ENCODE measurements around the gene SCP2. TPM values are rescaled to one million over a fixed set of nuclear protein-coding genes. Genes with fewer than 3 reads are reported as not detected.
"Not testable (repeated sequence)": the region's sequence is repeated elsewhere in the genome, so short reads cannot be mapped to it uniquely, and the experiment has no call there.

The SCP2 gene
- total and polyA plus RNA-seq, 7 donors = 49.3 to 96.9 (median 88.3) TPM

DNA sequence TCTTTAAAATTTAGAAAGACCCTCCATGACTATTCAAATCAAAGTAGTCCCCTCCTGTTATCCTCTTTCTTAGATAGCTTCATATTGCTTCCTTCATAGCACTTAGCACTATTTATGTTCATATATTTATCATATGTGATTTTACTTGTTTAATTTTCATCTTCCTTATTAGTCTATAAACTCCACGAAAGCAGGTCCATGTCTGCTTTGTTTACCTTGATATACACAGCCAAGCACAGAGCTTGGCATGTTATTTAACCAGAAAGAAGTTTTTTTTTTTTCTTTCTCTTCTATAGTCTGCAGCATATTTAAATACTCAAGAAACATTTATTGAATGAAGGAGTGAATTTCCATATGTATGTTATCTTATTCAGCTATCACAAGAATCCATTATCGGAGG is 36.0 kb downstream of the SCP2 start:
- WGBS, 3 donors = 80 to 90% (median 85%) methylated on average over 2 of the region's 2 CpGs
- H3K27me3 ChIP-seq (ENCODE audit: insufficient read depth in 3 of 3, low read length in 2 of 3) = no peaks in the 10 kb centered on the region
- TF ChIP-seq CTCF (IDR thresholded peaks at IDR 0.05) = no peak
- intact Hi-C loops (cut with DNase I) = no loop called here
- no peaks in the 10 kb centered on the region for H3K4me1 ChIP-seq
- H3K4me3 ChIP-seq = no peak overlapping the region
- ATAC-seq (no peak), DNase-seq (no peak)
- H3K27ac ChIP-seq = no peak overlapping the region
- H3K9me3 ChIP-seq = no peaks in the 10 kb centered on the region
- peaks cover 0 to 70% of the 10 kb centered on the region in 2 donors for H3K36me3 ChIP-seq (ENCODE audit: insufficient read depth in 1 of 2, low read depth in 1 of 2)

DNA sequence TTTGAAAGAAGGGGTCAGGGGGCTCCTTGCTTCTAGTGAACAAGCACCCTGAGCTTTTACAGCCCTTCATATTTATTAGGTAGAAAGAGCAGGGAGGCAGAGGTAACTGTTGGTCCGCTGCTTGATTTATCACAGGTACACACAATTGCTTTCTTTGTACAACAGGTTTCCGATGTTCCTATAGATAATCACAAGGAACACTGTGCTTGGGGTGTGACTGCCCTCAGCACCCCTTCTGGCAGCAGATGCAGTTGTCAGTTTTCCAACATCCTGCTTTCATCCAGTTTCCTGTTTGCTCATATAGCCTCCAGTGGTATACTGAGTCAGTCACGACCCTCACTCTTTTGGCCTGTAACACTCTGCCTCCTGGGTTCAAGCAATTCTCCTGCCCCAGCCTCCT is 40.6 kb downstream of the SCP2 start:
- Histone ChIP-seq H3K9me3 (no peaks in the 10 kb centered on the region), H3K4me1 (no peaks in the 10 kb centered on the region), H3K36me3 (ENCODE audit: insufficient read depth in 1 of 2, low read depth in 1 of 2) (peaks cover 0 to 64% of the 10 kb centered on the region in 2 donors), H3K27me3 (ENCODE audit: insufficient read depth in 3 of 3, low read length in 2 of 3) (no peaks in the 10 kb centered on the region), H3K4me3 (no peak overlapping the region), H3K27ac (no peak overlapping the region)
- TF ChIP-seq CTCF (IDR thresholded peaks at IDR 0.05) = no peak
- WGBS, 3 donors = 84 to 95% (median 93%) methylated on average over 3 of the region's 3 CpGs
- intact Hi-C loops (cut with DNase I) = no loop called here
- no peak for ATAC-seq
- DNase-seq = no peak

GRCh38 chr1:52969234-52969633 is 42.2 kb downstream of the SCP2 start:
- intact Hi-C loops (cut with DNase I); H3K27ac ChIP-seq; H3K9me3 ChIP-seq; ATAC-seq; H3K27me3 ChIP-seq (ENCODE audit: insufficient read depth in 3 of 3, low read length in 2 of 3); DNase-seq; H3K4me1 ChIP-seq; H3K4me3 ChIP-seq: not testable (repeated sequence)
- H3K36me3 ChIP-seq (ENCODE audit: insufficient read depth in 1 of 2, low read depth in 1 of 2) = peaks cover 0 to 49% of the 10 kb centered on the region in 2 donors
- 92 to 100% (median 93%) methylated on average over 2 of the region's 2 CpGs for WGBS, 3 donors

DNA sequence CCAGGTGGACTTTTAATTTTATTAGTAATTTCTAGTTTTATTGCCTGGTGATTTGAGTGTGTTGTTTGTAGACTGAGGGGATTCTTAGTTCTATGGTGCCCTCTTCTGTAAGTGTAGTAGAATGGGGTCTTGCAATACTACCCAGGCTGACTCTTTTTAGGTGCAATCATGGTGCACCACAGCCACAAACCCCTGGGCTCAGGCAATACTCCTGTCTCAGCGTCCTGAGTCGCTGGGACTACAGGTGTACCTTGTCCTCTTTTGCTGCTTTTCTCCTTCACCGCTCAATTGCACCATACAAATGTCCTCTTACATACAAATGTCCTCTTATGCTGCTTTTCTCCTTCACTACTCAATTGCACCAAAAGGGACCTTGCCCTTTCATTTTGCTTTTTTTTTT is 43.1 kb downstream of the SCP2 start:
- WGBS, 3 donors = 61 to 68% (median 67%) methylated on average over 3 of the region's 3 CpGs
- H3K27me3 ChIP-seq (ENCODE audit: insufficient read depth in 3 of 3, low read length in 2 of 3) = no peaks in the 10 kb centered on the region
- no peaks in the 10 kb centered on the region for H3K4me1 ChIP-seq
- TF ChIP-seq CTCF (IDR thresholded peaks at IDR 0.05) = peak; percentile 15
- peaks cover 0 to 44% of the 10 kb centered on the region in 2 donors for H3K36me3 ChIP-seq (ENCODE audit: insufficient read depth in 1 of 2, low read depth in 1 of 2)
- intact Hi-C loops (cut with DNase I) = no loop called here
- H3K9me3 ChIP-seq = no peaks in the 10 kb centered on the region
- no peak overlapping the region for H3K4me3 ChIP-seq
- no peak overlapping the region for H3K27ac ChIP-seq
- DNase-seq = no peak
- peak in 1 of 4 donors; percentile 66 for ATAC-seq

DNA sequence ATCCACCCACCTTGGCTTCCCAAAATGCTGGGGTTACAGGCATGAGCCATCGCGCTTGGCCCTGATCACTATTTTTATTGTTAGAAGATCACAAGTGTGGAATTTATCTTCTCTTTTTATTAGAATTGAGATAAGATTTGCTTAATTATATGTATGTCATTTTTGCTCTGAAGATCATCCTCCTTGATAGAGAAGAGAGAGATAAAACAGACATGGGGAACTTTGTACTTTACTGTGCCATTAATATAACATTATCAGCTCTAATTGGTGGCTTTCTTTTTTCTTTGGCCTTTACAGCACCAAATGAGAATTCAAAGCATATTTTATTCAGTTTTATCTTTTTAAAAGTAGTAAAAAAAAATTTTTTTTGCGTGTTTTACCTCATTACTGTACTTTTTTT is 46.8 kb downstream of the SCP2 start:
- ATAC-seq (no peak), DNase-seq (no peak)
- Histone ChIP-seq H3K9me3 (no peaks in the 10 kb centered on the region), H3K36me3 (ENCODE audit: insufficient read depth in 1 of 2, low read depth in 1 of 2) (peaks cover 0 to 54% of the 10 kb centered on the region in 2 donors), H3K4me1 (no peaks in the 10 kb centered on the region), H3K4me3 (no peak overlapping the region), H3K27ac (no peak overlapping the region), H3K27me3 (ENCODE audit: insufficient read depth in 3 of 3, low read length in 2 of 3) (no peaks in the 10 kb centered on the region)
- no peak for TF ChIP-seq CTCF (IDR thresholded peaks at IDR 0.05)
- WGBS, 3 donors = 94 to 99% (median 95%) methylated on average over 3 of the region's 3 CpGs
- intact Hi-C loops (cut with DNase I) = no loop called here
